GM13976 (cell line): ENCODE measurements around the gene NRG3.
"Not testable (repeated sequence)": the region's sequence is repeated elsewhere in the genome, so short reads cannot be mapped to it uniquely, and the experiment has no call there.

Source experiments
- DNase-seq: peaks from one replicate; pipeline ENCODE4 v3.0.0; 2012; ENCODE audit warnings: low spot score
- in situ Hi-C: fragments of 300-500 bp; cut with MboI; formaldehyde crosslinking; loops from one replicate; pipeline ENCODE4 v1.12.0; 2022; ENCODE audit warnings: low sequenced_read_pairs, mixed read lengths, inconsistent platforms; ENCODE audit not compliant: unreplicated experiment
- TF ChIP-seq, protein P1 (sequence below): IDR thresholded peaks from 2 replicates; pipeline ENCODE4 v1.5.1; 2012; ENCODE audit warnings: borderline replicate concordance, mild to moderate bottlenecking; ENCODE audit not compliant: insufficient read depth; ENCODE audit errors: extremely low read depth, missing control alignments, control extremely low read depth

The NRG3 gene

DNA sequence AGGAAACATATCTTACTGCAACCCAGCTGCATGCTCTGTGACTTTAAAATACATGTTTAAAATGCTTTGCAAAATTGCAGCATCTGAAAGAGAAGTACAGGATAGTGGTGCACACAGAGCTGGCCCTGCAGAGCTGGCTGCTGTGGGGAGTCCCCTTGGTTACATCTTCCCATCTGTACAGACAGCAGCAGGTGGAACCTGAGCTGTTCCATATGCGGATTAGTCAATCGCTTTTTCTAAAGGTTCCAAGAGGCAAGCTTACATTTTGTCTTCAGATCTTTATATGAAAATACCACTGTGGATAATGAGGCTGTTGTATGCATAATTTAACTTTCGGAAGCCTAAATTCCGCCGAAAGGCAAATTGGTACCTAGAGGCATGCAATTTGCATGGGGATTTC, 444.1 kb downstream of the NRG3 start:
- TF ChIP-seq, protein P1, sequence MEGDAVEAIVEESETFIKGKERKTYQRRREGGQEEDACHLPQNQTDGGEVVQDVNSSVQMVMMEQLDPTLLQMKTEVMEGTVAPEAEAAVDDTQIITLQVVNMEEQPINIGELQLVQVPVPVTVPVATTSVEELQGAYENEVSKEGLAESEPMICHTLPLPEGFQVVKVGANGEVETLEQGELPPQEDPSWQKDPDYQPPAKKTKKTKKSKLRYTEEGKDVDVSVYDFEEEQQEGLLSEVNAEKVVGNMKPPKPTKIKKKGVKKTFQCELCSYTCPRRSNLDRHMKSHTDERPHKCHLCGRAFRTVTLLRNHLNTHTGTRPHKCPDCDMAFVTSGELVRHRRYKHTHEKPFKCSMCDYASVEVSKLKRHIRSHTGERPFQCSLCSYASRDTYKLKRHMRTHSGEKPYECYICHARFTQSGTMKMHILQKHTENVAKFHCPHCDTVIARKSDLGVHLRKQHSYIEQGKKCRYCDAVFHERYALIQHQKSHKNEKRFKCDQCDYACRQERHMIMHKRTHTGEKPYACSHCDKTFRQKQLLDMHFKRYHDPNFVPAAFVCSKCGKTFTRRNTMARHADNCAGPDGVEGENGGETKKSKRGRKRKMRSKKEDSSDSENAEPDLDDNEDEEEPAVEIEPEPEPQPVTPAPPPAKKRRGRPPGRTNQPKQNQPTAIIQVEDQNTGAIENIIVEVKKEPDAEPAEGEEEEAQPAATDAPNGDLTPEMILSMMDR, result no peak
- in situ Hi-C loops, result no loop called here

DNA sequence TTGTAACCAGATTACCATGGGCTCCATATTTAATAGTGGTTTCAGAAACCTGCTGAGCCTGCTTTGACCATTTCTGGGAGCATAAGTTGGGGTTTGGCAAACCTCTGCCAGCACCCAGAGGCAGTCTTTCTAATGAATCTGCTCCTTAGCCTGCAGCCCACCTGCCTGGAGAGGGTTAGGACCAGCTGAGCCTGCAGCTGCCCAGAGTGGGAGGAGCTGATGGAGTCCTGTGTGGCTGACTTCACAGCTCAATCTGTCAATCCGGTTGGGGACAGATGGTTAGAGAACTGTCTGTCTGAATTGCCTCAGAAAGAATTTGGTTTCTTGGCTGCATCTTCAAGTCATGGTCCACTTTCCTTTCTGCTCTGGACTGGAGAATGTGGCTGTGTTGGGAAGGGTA, 444.6 kb downstream of the NRG3 start:
- in situ Hi-C loops, result no loop called here
- TF ChIP-seq, protein P1, result no peak
- DNase-seq, result no peak

More for the DNA sequence above, 444.1 kb downstream of the NRG3 start:
- DNase-seq, result no peak

DNA sequence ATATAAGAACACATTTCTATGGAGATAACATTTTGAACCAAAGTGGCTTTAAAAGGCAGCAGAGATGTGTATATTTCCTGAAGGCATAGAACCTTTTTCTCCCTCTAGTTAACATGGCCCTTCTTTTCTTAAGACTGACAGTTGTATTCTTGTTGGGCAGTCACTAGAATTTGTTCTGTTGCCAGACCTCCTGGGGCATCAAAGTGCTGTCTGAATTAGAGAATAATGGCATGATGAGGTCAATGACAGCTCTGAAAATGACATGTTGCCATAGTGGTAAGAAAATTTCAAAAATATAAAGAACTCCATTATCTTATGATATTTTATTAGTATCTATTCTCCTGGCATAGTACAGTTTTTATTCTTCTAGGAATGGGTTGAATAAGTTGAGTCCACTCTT, 446.7 kb downstream of the NRG3 start:
- no peak for DNase-seq
- TF ChIP-seq, protein P1, result no peak
- in situ Hi-C loops, result no loop called here

DNA sequence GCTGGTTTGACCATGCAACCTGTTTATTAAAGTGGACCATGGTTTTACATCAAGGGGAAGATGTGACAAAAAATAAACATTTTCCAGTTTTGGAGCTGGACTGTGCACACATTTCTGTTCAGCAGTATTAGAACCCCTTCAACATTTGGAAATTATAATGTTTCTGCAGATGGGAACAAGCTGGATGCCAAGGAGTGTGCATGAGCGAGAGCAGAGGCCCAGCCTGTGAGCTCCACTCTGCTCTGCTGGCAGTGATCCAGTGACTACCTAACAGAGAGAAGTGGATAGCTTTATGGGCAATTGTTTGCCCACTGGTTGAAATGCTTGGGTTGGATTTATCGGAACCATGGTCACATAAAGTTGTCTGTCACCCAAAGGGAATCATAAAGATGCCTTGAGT, 456.7 kb downstream of the NRG3 start:
- no peak for DNase-seq
- in situ Hi-C loops, result no loop called here
- TF ChIP-seq, protein P1, result no peak

DNA sequence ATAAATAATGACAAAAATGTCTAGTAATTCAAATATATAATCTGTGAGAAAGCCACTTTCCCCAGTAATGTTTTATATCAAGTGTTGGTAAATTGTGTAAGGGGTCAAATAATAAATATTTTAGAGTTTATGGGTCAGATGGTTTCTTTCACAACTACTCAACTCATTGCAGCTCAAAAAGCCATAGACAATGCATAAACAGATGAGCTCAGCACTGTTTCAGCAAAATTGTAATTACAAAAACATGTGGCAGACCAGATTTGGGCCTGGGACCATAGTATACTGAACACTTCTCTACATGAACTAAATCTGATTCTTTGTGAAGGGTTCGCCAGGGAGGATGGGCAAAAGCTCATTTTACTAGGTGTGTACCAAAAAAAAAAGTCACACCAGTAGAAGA, 460.8 kb downstream of the NRG3 start:
- in situ Hi-C loops, result no loop called here
- DNase-seq, result no peak
- TF ChIP-seq, protein P1, result no peak

DNA sequence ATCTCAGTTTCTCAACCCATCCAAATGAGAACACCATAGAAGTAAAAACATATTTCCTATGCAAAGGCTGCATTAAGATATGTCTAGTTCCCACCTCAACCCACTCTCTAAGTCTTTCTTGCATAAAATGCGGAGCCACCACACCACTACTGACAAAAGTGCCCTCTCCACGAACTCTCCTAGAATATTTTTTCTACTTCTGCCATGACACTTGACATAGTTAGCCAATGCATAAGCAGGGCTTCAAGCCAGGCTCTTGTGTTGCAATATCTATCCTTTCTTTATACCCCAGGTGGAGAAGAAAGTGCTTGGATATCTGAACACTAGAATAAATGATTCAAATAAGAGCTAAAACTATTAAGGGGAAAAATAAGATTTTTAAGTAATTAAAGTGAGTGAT, 465.2 kb downstream of the NRG3 start:
- in situ Hi-C loops, result no loop called here
- no peak for DNase-seq
- TF ChIP-seq, protein P1, result no peak

DNA sequence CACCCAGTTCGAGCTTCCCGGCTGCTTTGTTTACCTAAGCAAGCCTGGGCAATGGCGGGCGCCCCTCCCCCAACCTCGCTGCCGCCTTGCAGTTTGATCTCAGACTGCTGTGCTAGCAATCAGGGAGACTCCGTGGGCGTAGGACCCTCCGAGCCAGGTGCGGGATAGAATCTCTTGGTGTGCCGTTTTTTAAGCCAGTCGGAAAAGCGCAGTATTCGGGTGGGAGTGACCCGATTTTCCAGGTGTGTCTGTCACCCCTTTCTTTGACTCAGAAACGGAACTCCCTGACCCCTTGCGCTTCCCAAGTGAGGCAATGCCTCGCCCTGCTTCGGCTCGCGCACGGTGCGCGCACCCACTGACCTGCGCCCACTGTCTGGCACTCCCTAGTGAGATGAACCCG, 474.6 kb downstream of the NRG3 start:
- in situ Hi-C loops, result not testable (repeated sequence)

DNA sequence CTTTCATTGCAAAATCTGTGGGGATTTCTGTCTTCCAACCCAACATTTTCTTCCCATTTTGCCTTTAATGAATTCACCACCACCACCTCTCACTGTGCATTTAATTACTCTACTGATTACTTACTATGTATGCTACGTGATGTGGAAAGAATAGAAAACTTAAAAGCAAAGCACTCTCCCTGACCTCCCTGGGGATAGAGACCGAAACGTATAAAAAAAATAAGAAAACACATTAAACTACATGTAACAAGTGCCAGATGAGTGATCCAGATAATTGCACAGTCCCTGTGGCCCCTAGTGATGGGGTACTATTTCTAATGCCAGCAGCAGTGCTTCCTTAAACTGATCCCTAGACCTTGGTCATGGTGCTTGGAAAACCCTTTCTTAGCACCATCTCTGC, 478.4 kb downstream of the NRG3 start:
- in situ Hi-C loops, result no loop called here
- no peak for DNase-seq
- TF ChIP-seq, protein P1, result no peak

More for the DNA sequence above, 474.6 kb downstream of the NRG3 start:
- not testable (repeated sequence) for DNase-seq
